ENCODE results near the gene GFRA1.
"Not testable (repeated sequence)": the region's sequence is repeated elsewhere in the genome, so short reads cannot be mapped to it uniquely, and the experiment has no call there.

The GFRA1 gene

GRCh38 chr10:116197946-116198675 is 74.9 kb downstream of the GFRA1 start:
- no peak for DNase-seq (ENCODE audit: low read depth in 2 of 2)

DNA sequence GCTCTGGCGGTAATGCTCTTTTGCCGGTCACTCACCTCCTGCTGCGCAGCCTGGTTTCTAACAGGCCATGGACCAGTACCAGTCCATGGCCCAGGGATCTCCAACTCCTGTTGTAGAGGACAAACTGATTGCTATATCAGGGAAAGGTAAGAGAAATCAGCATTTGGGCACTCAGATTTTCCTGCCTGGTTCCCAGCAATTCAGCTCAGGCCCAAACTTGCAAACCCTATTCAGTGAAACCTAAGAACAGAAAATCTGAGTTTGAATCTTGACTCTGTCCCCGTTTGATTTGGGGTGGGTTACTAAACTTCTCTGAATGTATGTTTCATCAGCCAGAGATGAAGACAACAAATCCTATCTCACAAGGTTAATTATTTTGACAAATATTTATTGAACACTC is 77.4 kb downstream of the GFRA1 start:
- DNase-seq (ENCODE audit: low read depth in 2 of 2): no peak

DNA sequence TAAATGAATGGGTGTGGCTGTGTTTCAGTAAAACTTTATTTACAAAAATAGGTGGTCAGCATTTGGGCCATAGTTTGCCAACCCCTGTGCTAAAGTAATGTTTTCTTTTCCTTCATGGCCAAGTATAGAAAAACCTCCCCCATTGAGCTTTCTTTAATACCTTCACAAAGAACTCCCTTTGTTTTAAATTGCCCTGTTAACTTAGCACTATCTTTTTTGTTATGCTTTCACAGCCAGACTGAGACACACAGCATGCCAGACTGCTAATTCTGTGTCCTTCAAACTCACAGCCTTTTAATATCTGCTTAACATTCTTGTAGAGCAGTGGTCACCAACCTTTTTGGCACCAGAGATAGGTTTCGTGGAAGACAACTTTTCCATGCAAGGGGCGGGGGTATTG is 78.0 kb downstream of the GFRA1 start:
- no peak for DNase-seq (ENCODE audit: low read depth in 2 of 2)

- no peak for DNase-seq (ENCODE audit: low read depth in 2 of 2)
Observed at GRCh38 chr10:116194061-116194460, 78.9 kb downstream of the GFRA1 start.

GRCh38 chr10:116190883-116191282 is 82.1 kb downstream of the GFRA1 start:
- DNase-seq (ENCODE audit: low read depth in 2 of 2): no peak

- no peak for DNase-seq (ENCODE audit: low read depth in 2 of 2)
Observed at GRCh38 chr10:116186273-116186672, 86.7 kb downstream of the GFRA1 start.

DNA sequence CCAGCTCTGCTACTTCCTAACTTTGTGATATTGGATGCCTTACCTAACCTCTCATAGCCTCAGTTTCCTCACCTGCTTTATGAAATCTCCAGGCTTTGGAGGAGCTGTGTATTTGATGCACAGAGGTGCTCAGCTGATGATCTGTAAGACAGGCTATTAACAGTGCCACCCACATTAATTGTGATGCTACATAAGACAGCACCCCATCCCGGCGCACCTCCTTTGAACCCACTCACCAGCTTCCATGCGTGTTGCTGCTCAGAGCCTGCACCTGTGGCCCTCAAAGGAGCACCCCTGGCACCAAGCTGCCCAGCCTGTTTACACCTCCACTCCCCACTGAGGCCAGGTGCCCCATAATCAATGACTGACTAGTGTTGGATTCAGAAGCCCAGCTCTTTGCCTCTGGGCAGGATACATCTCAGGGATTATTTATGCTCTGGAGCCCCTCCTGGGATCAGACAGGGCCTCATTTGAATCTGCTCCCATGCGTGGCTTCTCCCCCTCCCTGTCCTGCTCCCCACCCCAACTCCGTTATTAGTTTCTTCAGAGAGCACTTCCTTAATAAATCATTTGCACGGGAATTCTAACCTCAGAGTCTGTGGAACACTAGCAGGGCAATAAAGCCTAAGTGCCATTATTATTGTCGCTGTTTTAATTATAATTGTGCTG is 87.7 kb downstream of the GFRA1 start:
- DNase-seq (ENCODE audit: low read depth in 2 of 2): no peak

DNA sequence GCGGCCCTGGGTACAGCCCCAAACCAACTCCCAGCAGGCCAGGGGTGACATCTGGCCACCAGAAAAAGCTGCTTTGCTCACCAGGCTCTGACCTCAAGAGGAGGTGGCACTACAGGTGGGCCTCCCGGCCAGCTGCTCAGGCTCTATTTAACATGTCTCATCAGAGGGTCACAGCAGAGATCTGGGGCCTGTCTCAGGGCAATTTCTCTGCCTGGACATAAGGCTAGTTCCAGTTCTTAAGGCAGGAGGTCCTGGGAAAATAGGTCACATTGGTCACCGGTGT is 88.6 kb downstream of the GFRA1 start:
- no peak for DNase-seq (ENCODE audit: low read depth in 2 of 2)

DNA sequence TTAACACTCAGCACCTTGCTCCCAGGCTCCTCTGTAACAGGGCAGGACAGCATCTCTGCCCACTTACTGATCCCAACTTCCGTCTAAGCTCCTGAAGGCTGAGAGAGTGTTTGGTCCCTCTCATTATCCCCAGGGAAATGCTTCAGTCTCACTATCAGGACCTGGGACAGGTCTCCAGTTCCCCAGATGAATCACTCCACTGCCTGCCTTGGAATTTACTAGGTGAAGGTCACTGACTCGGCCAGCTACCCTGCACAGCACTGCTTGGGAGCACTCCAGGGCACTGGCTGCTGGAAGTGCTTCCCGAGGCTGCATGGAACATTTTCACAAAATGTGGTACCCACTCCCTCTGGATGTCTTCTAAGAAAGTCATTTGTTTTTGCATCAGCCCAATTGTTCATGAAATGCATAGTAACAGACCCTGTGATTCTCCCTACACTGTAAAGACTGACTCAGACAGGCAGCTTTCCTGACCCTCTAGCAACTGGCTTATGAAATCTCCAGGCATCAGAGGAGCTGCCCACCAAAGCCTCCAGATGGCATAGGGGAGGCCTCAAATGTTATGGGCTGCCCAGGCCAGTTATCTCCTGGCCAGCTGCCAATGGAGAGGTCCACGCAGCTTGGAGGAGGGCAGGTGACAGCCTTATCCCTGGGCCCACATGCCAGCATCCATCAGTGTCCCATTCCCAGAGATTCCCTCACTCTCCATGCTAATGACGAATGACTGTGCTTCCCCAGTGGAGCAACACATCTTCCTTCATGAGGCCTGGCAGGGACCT is 89.1 kb downstream of the GFRA1 start:
- no peak for DNase-seq (ENCODE audit: low read depth in 2 of 2)

DNA sequence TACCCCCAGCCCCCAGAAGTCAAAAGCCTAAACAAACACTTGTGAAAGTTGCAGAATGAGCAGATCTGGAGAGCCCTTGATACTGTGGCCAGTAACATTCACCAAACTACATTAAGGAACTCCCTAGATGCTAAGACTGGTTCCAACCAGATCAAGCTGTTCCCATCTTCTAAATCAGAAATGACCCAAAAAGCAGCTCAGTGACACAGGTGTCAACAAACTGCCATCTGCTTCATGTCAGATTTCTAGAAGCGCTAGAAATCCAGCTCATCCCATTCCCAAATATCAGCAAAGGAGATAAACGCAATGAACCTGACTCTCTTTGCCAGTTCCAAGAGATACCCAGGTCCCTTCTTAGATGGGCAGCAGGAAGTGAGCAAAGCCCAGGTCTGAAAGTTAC is 90.6 kb downstream of the GFRA1 start:
- no peak for DNase-seq (ENCODE audit: low read depth in 2 of 2)

DNA sequence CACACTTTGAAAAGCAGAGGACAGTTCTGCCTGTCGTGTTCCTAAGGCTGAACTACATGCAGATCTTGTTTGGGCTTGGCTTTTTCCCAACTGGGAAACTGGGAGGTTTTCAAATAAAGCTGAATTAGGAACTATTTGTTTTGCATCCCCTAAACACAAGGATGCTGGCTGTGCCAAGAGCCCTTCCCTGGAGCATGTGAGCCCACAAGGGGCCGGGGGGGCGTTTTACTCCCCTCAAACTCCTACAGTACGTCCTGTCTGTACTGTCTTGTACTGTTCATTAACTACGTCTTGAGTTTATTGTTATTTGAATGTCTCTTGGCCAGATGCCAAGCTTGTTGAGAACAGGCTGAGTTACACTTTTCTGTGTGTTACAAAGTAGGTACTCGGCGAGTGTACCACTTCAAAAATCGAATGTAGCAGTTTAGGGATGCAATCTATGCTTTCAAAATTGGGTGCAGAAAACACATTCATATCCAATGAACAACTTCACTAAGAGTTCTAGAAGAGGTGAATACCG is 94.9 kb downstream of the GFRA1 start:
- DNase-seq (ENCODE audit: low read depth in 2 of 2): no peak

- DNase-seq (ENCODE audit: low read depth in 2 of 2): no peak
Observed at GRCh38 chr10:116175231-116175630, 97.8 kb downstream of the GFRA1 start.

GRCh38 chr10:116171505-116171904 is 101.5 kb downstream of the GFRA1 start:
- DNase-seq (ENCODE audit: low read depth in 2 of 2): no peak

DNA sequence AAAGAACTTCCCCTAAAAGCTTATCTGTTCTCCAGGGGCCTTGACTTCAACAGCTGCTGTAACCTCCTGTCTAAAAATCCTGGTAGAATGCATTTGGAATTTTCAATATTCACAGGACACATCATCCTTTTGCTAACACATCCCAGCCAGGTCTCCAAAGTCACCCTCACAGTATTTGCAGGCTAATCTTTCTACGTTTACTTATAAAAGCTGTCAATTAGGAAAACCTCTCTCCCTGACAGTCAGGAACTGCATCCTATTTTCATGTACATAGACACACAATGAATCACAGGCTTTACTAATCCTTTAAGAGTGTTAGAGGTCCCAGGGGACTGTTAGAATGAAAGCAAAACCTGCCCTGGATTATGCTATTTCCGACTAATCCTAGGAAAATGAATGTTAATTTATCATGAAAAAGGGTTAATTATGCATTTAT is 102.2 kb downstream of the GFRA1 start:
- DNase-seq (ENCODE audit: low read depth in 2 of 2): no peak

- no peak for DNase-seq (ENCODE audit: low read depth in 2 of 2)
Observed at GRCh38 chr10:116169782-116170445, 103.1 kb downstream of the GFRA1 start.

DNA sequence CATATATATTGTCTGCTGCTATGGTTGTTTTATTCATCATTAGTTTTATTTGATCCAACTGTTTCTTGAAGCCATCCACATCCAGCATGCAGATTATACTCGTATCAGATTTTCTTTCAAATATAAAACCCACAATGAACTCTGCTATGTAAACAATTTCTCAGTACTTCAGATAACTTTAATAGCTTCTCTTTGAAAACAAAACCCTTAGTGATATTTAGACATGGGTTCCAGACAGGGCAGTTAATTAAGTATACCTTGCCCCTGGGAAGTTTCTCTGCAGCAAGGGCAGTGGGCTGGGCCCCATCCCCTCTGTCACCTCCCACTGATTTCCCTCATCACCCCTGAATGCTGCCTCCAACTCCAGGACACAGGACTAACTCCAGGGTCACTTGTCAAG is 104.3 kb downstream of the GFRA1 start:
- no peak for DNase-seq (ENCODE audit: low read depth in 2 of 2)

- no peak for DNase-seq (ENCODE audit: low read depth in 2 of 2)
Observed at GRCh38 chr10:116168329-116168728, 104.7 kb downstream of the GFRA1 start.

GRCh38 chr10:116165941-116166340 is 107.1 kb downstream of the GFRA1 start:
- not testable (repeated sequence) for DNase-seq (ENCODE audit: low read depth in 2 of 2)

DNA sequence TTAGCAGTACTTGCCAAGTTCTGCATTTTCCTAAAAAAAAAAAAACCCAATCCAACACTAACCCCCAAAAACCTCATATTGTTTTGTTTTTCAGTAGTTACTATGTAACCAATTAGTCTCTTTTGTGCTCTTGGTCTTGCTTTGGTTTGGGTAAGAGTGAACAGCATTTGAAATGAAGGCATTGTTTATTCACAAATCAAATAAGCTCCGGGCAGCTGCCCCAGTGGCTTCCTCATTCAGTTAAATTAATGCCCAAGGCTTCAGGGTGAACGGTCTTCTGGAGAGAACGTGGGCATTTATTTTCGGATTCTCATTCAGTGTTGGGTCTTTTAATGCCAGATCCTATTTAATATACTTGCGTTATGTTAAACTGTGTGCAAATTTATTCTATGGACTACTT is 108.7 kb downstream of the GFRA1 start:
- DNase-seq (ENCODE audit: low read depth in 2 of 2): no peak

- DNase-seq (ENCODE audit: low read depth in 2 of 2): no peak
Observed at GRCh38 chr10:116163333-116164131, 109.5 kb downstream of the GFRA1 start.

- no peak for DNase-seq (ENCODE audit: low read depth in 2 of 2)
Observed at GRCh38 chr10:116162851-116163250, 110.2 kb downstream of the GFRA1 start.
